Spleen (tissue), 11 donors: ENCODE data around the gene STOM. TPM values are rescaled to one million over a fixed set of nuclear protein-coding genes. Genes with fewer than 3 reads are reported as not detected.

Experiments
- DNase-seq: peaks from one replicate; pipeline ENCODE4 v3.0.0-alpha.2; 2020
- H3K27ac ChIP-seq, 8 donors: fragments of 200-600 bp; sonication (generic) in 7 of 8; 1 replicate in 4 of 8; 2 replicates in 4 of 8; pipeline versions ENCODE4 v1.5.0 to v1.8.0; 2016 to 2021; ENCODE audit warnings: inconsistent platforms in 4 of 8, mild to moderate bottlenecking in 4 of 8, moderate library complexity in 1 of 8
- H3K27me3 ChIP-seq, 7 donors: fragments of 200-600 bp; sonication (generic) in 6 of 7; replicated peaks in 1 of 7; 1 replicate in 4 of 7; 2 replicates in 3 of 7; pipeline versions ENCODE4 v1.5.0 to v1.8.0; 2016 to 2021; ENCODE audit warnings: inconsistent platforms in 3 of 7, mild to moderate bottlenecking in 1 of 7
- H3K36me3 ChIP-seq, 6 donors: fragments of 200-600 bp; sonication (generic) in 5 of 6; 1 replicate in 4 of 6; 2 replicates in 2 of 6; pipeline versions ENCODE4 v1.5.0 to v1.8.0; 2016 to 2021; ENCODE audit warnings: inconsistent platforms in 2 of 6
- H3K4me1 ChIP-seq, 6 donors: fragments of 200-600 bp; sonication (generic) in 5 of 6; 1 replicate in 3 of 6; 2 replicates in 3 of 6; pipeline versions ENCODE4 v1.5.0 to v1.8.0; 2016 to 2021; ENCODE audit warnings: inconsistent platforms in 3 of 6
- H3K4me3 ChIP-seq, 8 donors: fragments of 200-600 bp; sonication (generic) in 7 of 8; 1 replicate in 4 of 8; 2 replicates in 4 of 8; pipeline versions ENCODE4 v1.5.0 to v1.8.0; 2016 to 2021; ENCODE audit warnings: inconsistent platforms in 4 of 8, mild to moderate bottlenecking in 4 of 8, moderate library complexity in 2 of 8
- H3K9me3 ChIP-seq, 8 donors: fragments of 200-600 bp; sonication (generic) in 7 of 8; 1 replicate in 4 of 8; 2 replicates in 4 of 8; pipeline versions ENCODE4 v1.5.0 to v1.8.0; 2016 to 2021; ENCODE audit warnings: inconsistent platforms in 4 of 8
- CTCF ChIP-seq, 11 experiments: fragments of 200-600 bp in 7 of 11; fragments of 450-650 bp in 4 of 11; sonication (generic) in 4 of 11; IDR thresholded peaks in 8 of 11; conservative IDR thresholded peaks in 3 of 11; 1 replicate in 7 of 11; 2 replicates in 4 of 11; pipeline versions ENCODE4 v1.4.0 to v1.8.0; 2016 to 2021; ENCODE audit warnings: antibody characterized with exemption in 11 of 11, inconsistent platforms in 4 of 11, mild to moderate bottlenecking in 1 of 11
- POLR2A ChIP-seq, 3 donors: fragments of 450-650 bp; IDR thresholded peaks; one replicate each; pipeline ENCODE4 v1.5.1; 2017; ENCODE audit warnings: antibody characterized with exemption in 3 of 3, mild to moderate bottlenecking in 1 of 3
- POLR2AphosphoS5 ChIP-seq, 3 donors: sonication (generic); formaldehyde crosslinking; IDR thresholded peaks; one replicate each; pipeline ENCODE4 v1.5.1; 2017; ENCODE audit warnings: antibody characterized with exemption in 3 of 3
- whole genome bisulfite sequencing, 5 donors: extraction: QIAGEN DNeasy Blood & Tissue Kit in 3 of 5; methylation state at CpG; one replicate each; pipeline versions ENCODE4 v1.1.5 to v1.1.7; 2013 to 2018; 5-methylcytosine and 5-hydroxymethylcytosine counted together
- intact Hi-C: fragments of 100-400 bp; cut with DNase I; formaldehyde crosslinking; loops from one replicate; pipeline ENCODE4 v1.15.0; 2023; ENCODE audit warnings: low total_unique reads
- polyA plus RNA-seq, 3 donors: library from polyadenylated mRNA; stranded (reverse); fragments of 200-250 nt; gene quantifications; one replicate each; pipeline ENCODE4 v1.2.1, GENCODE V29; 2013
- total RNA-seq, 7 donors: library from RNA; depleted of rRNA in 3 of 7; stranded (reverse); fragments of >200 nt in 3 of 7; fragmentation: NEBNext Ultra II Directional in 4 of 7; extraction: Animal tissue kit (Norgen Biotek cat#: 25700) in 4 of 7; gene quantifications; one replicate each; pipeline versions ENCODE4 v1.1.0 to v1.2.1, GENCODE V29; 2016 to 2021
- donor health status: healthy with polysubstance abuse.
- donor health status: DM: no; HTN: no; CAD: no; lungs with moderate emphysema.
- donor health status: DM: no; HTN: no; CAD: no.
- donor health status: Bipolar disorder and iron deficiency.
- donor health status: healthy.
- donor health status: DM: no; HTN: no; CAD: no.
- donor health status: DM: yes; HTN: yes; CAD: no.

Gene STOM
- total and polyA plus RNA-seq, 10 donors: 42.7 to 493 (median 311) TPM

- H3K9me3 ChIP-seq: no peaks in the 10 kb centered on the region
- no peak overlapping the region for H3K4me3 ChIP-seq
- peaks cover 37 to 94% (median 65%) of the 10 kb centered on the region in 6 donors for H3K4me1 ChIP-seq
- intact Hi-C loops: no loop called here
- peaks cover 0 to 99% (median 69%) of the 10 kb centered on the region in 6 donors for H3K36me3 ChIP-seq
- no peak for TF ChIP-seq POLR2AphosphoS5 (IDR thresholded peaks at IDR 0.05)
- no peak for TF ChIP-seq POLR2A (IDR thresholded peaks at IDR 0.05)
- TF ChIP-seq CTCF (IDR thresholded peaks at IDR 0.05 in 8 of 11, conservative IDR thresholded peaks at IDR 0.05 in 3 of 11): no peak
- peak overlapping the region in 5 of 8 donors; percentile 7 to 97 (median 97) for H3K27ac ChIP-seq
- no peak for DNase-seq
- 80 to 90% (median 82%) methylated on average over 8 of the region's 8 CpGs for WGBS, 5 donors
- H3K27me3 ChIP-seq: no peaks in the 10 kb centered on the region
Measured at GRCh38 chr9:121349009-121349408, 21.0 kb downstream of the STOM start.

GRCh38 chr9:121348221-121348620 lies 21.8 kb downstream of the STOM start:
- Histone ChIP-seq H3K27ac (peak overlapping the region in 2 of 8 donors; percentile 18 to 28), H3K27me3 (no peaks in the 10 kb centered on the region), H3K36me3 (peaks cover 0 to 99% (median 74%) of the 10 kb centered on the region in 6 donors), H3K9me3 (no peaks in the 10 kb centered on the region), H3K4me3 (no peak overlapping the region), H3K4me1 (peaks cover 31 to 93% (median 61%) of the 10 kb centered on the region in 6 donors)
- no peak for DNase-seq
- 72 to 98% (median 90%) methylated on average over 3 of the region's 3 CpGs for WGBS, 5 donors
- intact Hi-C loops: no loop called here
- no peak for TF ChIP-seq CTCF (IDR thresholded peaks at IDR 0.05 in 8 of 11, conservative IDR thresholded peaks at IDR 0.05 in 3 of 11)
- no peak for TF ChIP-seq POLR2AphosphoS5 (IDR thresholded peaks at IDR 0.05)
- TF ChIP-seq POLR2A (IDR thresholded peaks at IDR 0.05): no peak

DNA sequence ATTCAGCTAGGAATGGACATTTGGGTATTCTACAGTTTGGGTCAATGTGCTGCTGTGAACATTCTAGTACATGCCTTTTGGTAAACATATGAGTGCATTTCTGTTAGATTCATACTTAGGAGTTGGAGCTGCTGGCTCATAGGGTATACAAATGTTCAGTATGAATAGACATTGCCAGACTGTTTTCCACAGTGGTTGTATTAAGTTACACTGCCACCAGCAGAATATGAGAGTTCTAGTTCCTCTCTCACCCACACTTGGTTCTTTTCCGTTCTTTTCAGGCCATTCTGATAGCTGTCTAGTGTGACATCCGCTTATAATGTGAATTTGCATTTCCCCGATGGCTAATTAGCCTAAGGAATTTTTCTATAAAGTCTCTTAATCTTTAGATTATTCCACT lies 25.0 kb downstream of the STOM start:
- H3K9me3 ChIP-seq: no peaks in the 10 kb centered on the region
- H3K27ac ChIP-seq: peak overlapping the region in 2 of 8 donors; percentile 34 to 49
- 83 to 91% (median 91%) methylated on average over 3 of the region's 3 CpGs for WGBS, 5 donors
- no peak for TF ChIP-seq CTCF (IDR thresholded peaks at IDR 0.05 in 8 of 11, conservative IDR thresholded peaks at IDR 0.05 in 3 of 11)
- TF ChIP-seq POLR2A (IDR thresholded peaks at IDR 0.05): no peak
- no peak for TF ChIP-seq POLR2AphosphoS5 (IDR thresholded peaks at IDR 0.05)
- H3K27me3 ChIP-seq: no peaks in the 10 kb centered on the region
- DNase-seq: no peak
- no peak overlapping the region for H3K4me3 ChIP-seq
- H3K36me3 ChIP-seq: peaks cover 0 to 100% (median 82%) of the 10 kb centered on the region in 6 donors
- intact Hi-C loops: no loop called here
- H3K4me1 ChIP-seq: peaks cover 2 to 84% (median 32%) of the 10 kb centered on the region in 6 donors

DNA sequence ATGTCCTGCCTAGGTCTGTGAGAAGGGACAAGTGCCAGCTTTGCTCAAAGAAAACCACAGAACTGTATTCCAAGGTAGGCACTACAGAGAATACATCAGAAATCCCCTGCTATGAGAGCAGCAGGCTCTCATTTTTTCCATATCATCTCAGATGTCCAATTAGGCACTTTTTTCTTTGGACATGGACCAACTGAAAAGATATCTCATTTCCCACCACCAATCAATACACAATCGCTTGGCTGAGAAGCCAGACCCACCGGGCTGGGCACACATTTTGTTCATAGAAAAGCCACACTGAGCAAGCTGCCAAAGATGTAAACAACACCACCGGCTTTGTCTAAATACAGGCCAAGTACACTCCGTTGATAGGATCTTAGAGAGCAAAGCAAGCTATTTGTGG lies 25.9 kb downstream of the STOM start:
- TF ChIP-seq POLR2A (IDR thresholded peaks at IDR 0.05): no peak
- TF ChIP-seq POLR2AphosphoS5 (IDR thresholded peaks at IDR 0.05): no peak
- no peak for TF ChIP-seq CTCF (IDR thresholded peaks at IDR 0.05 in 8 of 11, conservative IDR thresholded peaks at IDR 0.05 in 3 of 11)
- Histone ChIP-seq H3K27ac (peak overlapping the region in 2 of 8 donors; percentile 34 to 43), H3K9me3 (no peaks in the 10 kb centered on the region), H3K27me3 (no peaks in the 10 kb centered on the region), H3K36me3 (peaks cover 0 to 100% (median 81%) of the 10 kb centered on the region in 6 donors), H3K4me1 (peaks cover 0 to 84% (median 29%) of the 10 kb centered on the region in 6 donors), H3K4me3 (no peak overlapping the region)
- intact Hi-C loops: no loop called here
- DNase-seq: no peak
- WGBS, 5 donors: 78 to 94% (median 85%) methylated on average over 4 of the region's 4 CpGs
